Ovary (tissue), 9 donors: ENCODE measurements around the gene LMOD2. TPM values are rescaled to one million over a fixed set of nuclear protein-coding genes. Genes with fewer than 3 reads are reported as not detected.

Source experiments
- DNase-seq, 5 donors: peaks; one replicate each; pipeline ENCODE4 v3.0.0-alpha.2; 2019 to 2020
- H3K27ac ChIP-seq, 2 donors: fragments of 200-600 bp; one replicate each; pipeline versions ENCODE4 v1.5.1 to v1.8.0; 2019 to 2022
- H3K27me3 ChIP-seq: fragments of 200-600 bp; one replicate; pipeline ENCODE4 v1.8.0; 2022
- H3K36me3 ChIP-seq: fragments of 200-600 bp; sonication (generic); one replicate; pipeline ENCODE4 v1.5.1; 2019
- H3K4me1 ChIP-seq: one replicate; pipeline ENCODE4 v1.8.1; 2013; ENCODE audit warnings: mild to moderate bottlenecking, moderate library complexity; ENCODE audit not compliant: insufficient read depth
- H3K4me3 ChIP-seq: fragments of 200-600 bp; sonication (generic); one replicate; pipeline ENCODE4 v1.5.1; 2017
- H3K9me3 ChIP-seq, 2 donors: fragments of 200-600 bp in 1 of 2; sonication (generic) in 1 of 2; one replicate each; pipeline versions ENCODE4 v1.5.1 to v1.8.1; 2013 to 2019; ENCODE audit warnings: mild to moderate bottlenecking in 1 of 2, moderate library complexity in 1 of 2
- EP300 ChIP-seq: sonication (generic); formaldehyde crosslinking; IDR thresholded peaks from one replicate; pipeline ENCODE4 v1.6.1; 2017; ENCODE audit warnings: antibody characterized with exemption
- POLR2A ChIP-seq: fragments of 450-650 bp; IDR thresholded peaks from one replicate; pipeline ENCODE4 v1.6.1; 2017; ENCODE audit warnings: antibody characterized with exemption, mild to moderate bottlenecking, moderate library complexity
- WGBS, 3 donors: extraction: QIAGEN DNeasy Blood & Tissue Kit in 1 of 3; methylation state at CpG; one replicate each; pipeline versions ENCODE4 v1.1.5 to v1.1.7; 2013 to 2017; 5-methylcytosine and 5-hydroxymethylcytosine counted together
- intact Hi-C, 4 donors: fragments of 100-400 bp; cut with DNase I; formaldehyde crosslinking; loops; one replicate each; pipeline versions ENCODE4 v1.11.0 to v1.15.1; 2022 to 2023
- polyA plus RNA-seq, 2 donors: library from polyadenylated mRNA; stranded (reverse); fragments of 200-250 nt in 1 of 2; fragments of 350-450 nt in 1 of 2; fragmentation: Illumina TruSeq in 1 of 2; extraction: RNeasy Lipid Tissue Mini Kit (QIAGEN cat#74804) in 1 of 2; gene quantifications; one replicate each; pipeline ENCODE4 v1.2.3, GENCODE V29; 2013 to 2014
- total RNA-seq, 7 donors: library from RNA; depleted of rRNA in 2 of 7; stranded (reverse); fragments of >200 nt in 2 of 7; fragmentation: NEBNext Ultra II Directional in 3 of 7; extraction: Animal tissue kit (Norgen Biotek cat#: 25700) in 3 of 7; gene quantifications; one replicate each; pipeline versions ENCODE4 v1.1.0 to v1.2.4, GENCODE V29; 2016 to 2023
- TF ChIP-seq, protein P1 (sequence below), 3 donors: fragments of 450-650 bp in 2 of 3; fragments of 200-600 bp in 1 of 3; IDR thresholded peaks; one replicate each; pipeline versions ENCODE4 v1.5.1 to v1.8.0; 2016 to 2022; ENCODE audit warnings: antibody characterized with exemption in 3 of 3, mild to moderate bottlenecking in 1 of 3
- donor health status: DM: no; HTN: no; CAD: no; lungs with moderate emphysema.
- donor health status: DM: no; HTN: no; CAD: no.
- donor health status: Bipolar disorder and iron deficiency.
- donor health status: DM: yes; HTN: yes; CAD: no.
- donor health status: DM: no; HTN: no; CAD: no.
- donor health status: DM: yes; HTN: yes; CAD: no.

The LMOD2 gene
- total and polyA plus RNA-seq, 9 donors = 0.07 to 0.15 TPM; not detected in 7

- 10 to 23% (median 14%) methylated on average over 2 of the region's 2 CpGs for WGBS, 3 donors
Measured at GRCh38 chr7:123674399-123675180, 18.9 kb downstream of the LMOD2 start.

DNA sequence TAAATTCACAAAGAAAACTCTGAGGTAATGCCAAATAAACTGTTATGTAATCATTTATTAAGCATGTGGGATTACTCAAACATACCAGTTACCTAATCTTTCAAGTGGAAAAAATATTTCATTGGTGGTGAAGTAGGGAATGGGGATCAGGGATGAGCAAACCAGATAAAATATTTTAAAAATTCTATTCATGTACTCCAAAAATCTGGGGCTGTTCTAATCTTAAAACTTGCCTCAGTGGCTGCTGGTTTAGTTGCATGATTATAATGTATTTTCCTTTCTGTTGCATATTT, 19.5 kb downstream of the LMOD2 start:
- Histone ChIP-seq H3K4me3 (no peak overlapping the region), H3K27ac (no peak overlapping the region), H3K4me1 (peaks cover 5% of the 10 kb centered on the region), H3K27me3 (no peaks in the 10 kb centered on the region), H3K36me3 (no peaks in the 10 kb centered on the region), H3K9me3 (no peaks in the 10 kb centered on the region)
- TF ChIP-seq POLR2A (no peak), EP300 (no peak)
- TF ChIP-seq, protein P1, sequence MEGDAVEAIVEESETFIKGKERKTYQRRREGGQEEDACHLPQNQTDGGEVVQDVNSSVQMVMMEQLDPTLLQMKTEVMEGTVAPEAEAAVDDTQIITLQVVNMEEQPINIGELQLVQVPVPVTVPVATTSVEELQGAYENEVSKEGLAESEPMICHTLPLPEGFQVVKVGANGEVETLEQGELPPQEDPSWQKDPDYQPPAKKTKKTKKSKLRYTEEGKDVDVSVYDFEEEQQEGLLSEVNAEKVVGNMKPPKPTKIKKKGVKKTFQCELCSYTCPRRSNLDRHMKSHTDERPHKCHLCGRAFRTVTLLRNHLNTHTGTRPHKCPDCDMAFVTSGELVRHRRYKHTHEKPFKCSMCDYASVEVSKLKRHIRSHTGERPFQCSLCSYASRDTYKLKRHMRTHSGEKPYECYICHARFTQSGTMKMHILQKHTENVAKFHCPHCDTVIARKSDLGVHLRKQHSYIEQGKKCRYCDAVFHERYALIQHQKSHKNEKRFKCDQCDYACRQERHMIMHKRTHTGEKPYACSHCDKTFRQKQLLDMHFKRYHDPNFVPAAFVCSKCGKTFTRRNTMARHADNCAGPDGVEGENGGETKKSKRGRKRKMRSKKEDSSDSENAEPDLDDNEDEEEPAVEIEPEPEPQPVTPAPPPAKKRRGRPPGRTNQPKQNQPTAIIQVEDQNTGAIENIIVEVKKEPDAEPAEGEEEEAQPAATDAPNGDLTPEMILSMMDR (IDR thresholded peaks at IDR 0.05) = no peak
- intact Hi-C loops = no loop called here
- no peak for DNase-seq

More at GRCh38 chr7:123674399-123675180, 18.9 kb downstream of the LMOD2 start:
- Histone ChIP-seq H3K9me3 (no peaks in the 10 kb centered on the region), H3K27ac (no peak overlapping the region), H3K36me3 (no peaks in the 10 kb centered on the region), H3K27me3 (no peaks in the 10 kb centered on the region), H3K4me3 (no peak overlapping the region), H3K4me1 (peaks cover 5% of the 10 kb centered on the region)
- TF ChIP-seq, protein P1 (IDR thresholded peaks at IDR 0.05) = no peak
- TF ChIP-seq EP300 = no peak
- TF ChIP-seq POLR2A = no peak
- no peak for DNase-seq
- intact Hi-C loops = no loop called here

- TF ChIP-seq POLR2A (no peak), EP300 (no peak)
- TF ChIP-seq, protein P1 (IDR thresholded peaks at IDR 0.05) = no peak
Measured at GRCh38 chr7:123677061-123677715, 21.5 kb downstream of the LMOD2 start.

GRCh38 chr7:123679614-123680013, 23.9 kb downstream of the LMOD2 start:
- Histone ChIP-seq H3K27me3 (no peaks in the 10 kb centered on the region), H3K9me3 (no peaks in the 10 kb centered on the region), H3K4me3 (no peak overlapping the region), H3K4me1 (no peaks in the 10 kb centered on the region), H3K27ac (no peak overlapping the region), H3K36me3 (no peaks in the 10 kb centered on the region)
- no peak for DNase-seq
- TF ChIP-seq, protein P1 (IDR thresholded peaks at IDR 0.05) = no peak
- TF ChIP-seq POLR2A (no peak), EP300 (no peak)
- WGBS, 3 donors = 95 to 96% (median 96%) methylated on average over 3 of the region's 3 CpGs
- intact Hi-C loops = loop anchor here in 2 of 4 donors (10.0 kb wide), 1 partner anchor 185 kb away; no protein-coding TSS in a partner anchor

More at GRCh38 chr7:123677061-123677715, 21.5 kb downstream of the LMOD2 start:
- H3K4me3 ChIP-seq = no peak overlapping the region
- no peak overlapping the region for H3K27ac ChIP-seq
- H3K36me3 ChIP-seq = no peaks in the 10 kb centered on the region
- 34 to 84% (median 42%) methylated on average over 2 of the region's 2 CpGs for WGBS, 3 donors
- no peak for DNase-seq
- intact Hi-C loops = no loop called here
- no peaks in the 10 kb centered on the region for H3K9me3 ChIP-seq
- peaks cover 5% of the 10 kb centered on the region for H3K4me1 ChIP-seq
- no peaks in the 10 kb centered on the region for H3K27me3 ChIP-seq
